Measurements from ENCODE around the gene SPSB1. TPM values are rescaled to one million over a fixed set of nuclear protein-coding genes. Genes with fewer than 3 reads are reported as not detected.
A peak's percentile ranks its signal among the peaks of the same experiment; 100 is the strongest.

Gene SPSB1
- total RNA-seq, 4 donors from 2014 or later, result 12.3 to 29.6 (median 20.7) TPM

DNA sequence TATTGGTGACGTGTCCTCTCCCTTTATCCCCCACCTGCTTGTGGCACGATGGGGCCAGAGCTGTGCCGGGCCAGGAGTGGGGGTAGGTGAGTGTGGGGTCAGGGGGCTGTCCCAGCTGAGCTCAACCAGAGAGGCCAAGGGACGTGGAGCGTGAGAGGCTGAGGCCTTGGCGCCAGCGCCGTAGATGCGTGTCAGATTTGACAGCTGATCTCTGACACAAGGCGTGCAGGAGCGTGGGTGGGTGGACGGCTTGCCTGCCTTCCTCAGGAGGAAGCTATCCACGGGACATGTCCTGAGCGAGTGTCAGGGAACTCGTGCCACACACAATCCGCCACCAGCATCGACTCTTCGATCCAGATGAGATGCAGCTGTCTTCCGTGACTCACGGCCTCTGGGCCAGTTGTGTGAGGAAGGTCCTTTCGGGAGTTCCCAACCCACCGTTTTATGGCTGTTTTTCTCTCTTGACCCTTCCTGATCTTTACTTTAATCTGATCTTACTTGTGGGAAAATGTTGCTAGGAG is 56.7 kb downstream of the SPSB1 start:
- Histone ChIP-seq H3K4me1 (peaks cover 0 to 42% of the 10 kb centered on the region in 2 donors), H3K27me3 (no peaks in the 10 kb centered on the region), H3K9me3 (no peaks in the 10 kb centered on the region), H3K27ac (peak overlapping the region; percentile 26 to 36), H3K36me3 (no peaks in the 10 kb centered on the region), H3K4me3 (no peak overlapping the region)
- no peak for TF ChIP-seq POLR2A (IDR thresholded peaks at IDR 0.05)
- TF ChIP-seq, protein P1, sequence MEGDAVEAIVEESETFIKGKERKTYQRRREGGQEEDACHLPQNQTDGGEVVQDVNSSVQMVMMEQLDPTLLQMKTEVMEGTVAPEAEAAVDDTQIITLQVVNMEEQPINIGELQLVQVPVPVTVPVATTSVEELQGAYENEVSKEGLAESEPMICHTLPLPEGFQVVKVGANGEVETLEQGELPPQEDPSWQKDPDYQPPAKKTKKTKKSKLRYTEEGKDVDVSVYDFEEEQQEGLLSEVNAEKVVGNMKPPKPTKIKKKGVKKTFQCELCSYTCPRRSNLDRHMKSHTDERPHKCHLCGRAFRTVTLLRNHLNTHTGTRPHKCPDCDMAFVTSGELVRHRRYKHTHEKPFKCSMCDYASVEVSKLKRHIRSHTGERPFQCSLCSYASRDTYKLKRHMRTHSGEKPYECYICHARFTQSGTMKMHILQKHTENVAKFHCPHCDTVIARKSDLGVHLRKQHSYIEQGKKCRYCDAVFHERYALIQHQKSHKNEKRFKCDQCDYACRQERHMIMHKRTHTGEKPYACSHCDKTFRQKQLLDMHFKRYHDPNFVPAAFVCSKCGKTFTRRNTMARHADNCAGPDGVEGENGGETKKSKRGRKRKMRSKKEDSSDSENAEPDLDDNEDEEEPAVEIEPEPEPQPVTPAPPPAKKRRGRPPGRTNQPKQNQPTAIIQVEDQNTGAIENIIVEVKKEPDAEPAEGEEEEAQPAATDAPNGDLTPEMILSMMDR (IDR thresholded peaks at IDR 0.05), result no peak
- intact Hi-C loops (cut with DNase I; ENCODE audit: low total_unique reads), result no loop called here
- DNase-seq, result no peak

DNA sequence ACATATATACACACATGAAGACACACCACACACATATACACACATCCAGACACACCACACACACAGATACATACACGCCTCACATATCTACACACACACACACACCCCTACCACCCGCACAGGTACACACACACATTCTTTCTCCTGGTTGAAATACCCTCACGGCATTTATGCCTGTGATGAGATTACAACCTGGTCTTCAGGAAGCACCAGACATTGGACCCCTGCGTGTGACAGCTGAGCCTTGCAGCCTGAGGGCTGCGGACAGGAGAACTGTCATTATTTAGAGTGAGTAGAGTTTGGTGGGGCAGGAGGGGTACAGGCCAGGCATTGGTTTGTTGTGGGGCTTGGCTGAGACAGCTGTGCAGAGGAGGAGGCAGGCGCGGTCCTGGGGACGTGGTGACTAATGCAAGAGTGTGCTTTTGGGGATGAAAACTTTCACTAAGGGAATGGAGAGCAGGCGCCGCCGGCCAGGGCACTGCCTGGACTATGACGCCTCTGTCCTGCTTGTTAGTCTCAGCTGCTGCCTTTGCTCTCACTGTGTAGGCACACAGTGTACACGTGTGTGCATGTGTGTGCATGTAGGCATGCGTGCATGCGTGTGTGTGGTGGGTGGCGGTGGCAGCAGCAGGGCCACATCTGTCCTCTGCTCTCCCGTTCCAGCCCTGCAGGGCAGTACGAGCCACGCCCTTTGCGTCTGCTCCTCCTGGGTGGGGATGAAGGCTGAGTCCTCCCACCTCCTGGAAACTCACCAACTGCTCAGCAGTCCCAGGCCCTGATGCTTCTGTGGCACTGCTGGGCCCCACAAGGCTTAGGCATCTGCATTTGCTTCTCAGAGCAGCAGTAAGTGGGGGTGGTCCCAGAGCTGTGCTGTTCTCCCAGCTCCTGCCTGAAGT is 57.6 kb downstream of the SPSB1 start:
- H3K9me3 ChIP-seq, result no peaks in the 10 kb centered on the region
- peaks cover 0 to 34% of the 10 kb centered on the region in 2 donors for H3K4me1 ChIP-seq
- H3K36me3 ChIP-seq, result no peaks in the 10 kb centered on the region
- no peak overlapping the region for H3K4me3 ChIP-seq
- intact Hi-C loops (cut with DNase I; ENCODE audit: low total_unique reads), result no loop called here
- DNase-seq, result no peak
- TF ChIP-seq, protein P1 (IDR thresholded peaks at IDR 0.05), result no peak
- TF ChIP-seq POLR2A (IDR thresholded peaks at IDR 0.05), result no peak
- H3K27ac ChIP-seq, result peak overlapping the region in 1 of 2 donors; percentile 21
- H3K27me3 ChIP-seq, result no peaks in the 10 kb centered on the region

DNA sequence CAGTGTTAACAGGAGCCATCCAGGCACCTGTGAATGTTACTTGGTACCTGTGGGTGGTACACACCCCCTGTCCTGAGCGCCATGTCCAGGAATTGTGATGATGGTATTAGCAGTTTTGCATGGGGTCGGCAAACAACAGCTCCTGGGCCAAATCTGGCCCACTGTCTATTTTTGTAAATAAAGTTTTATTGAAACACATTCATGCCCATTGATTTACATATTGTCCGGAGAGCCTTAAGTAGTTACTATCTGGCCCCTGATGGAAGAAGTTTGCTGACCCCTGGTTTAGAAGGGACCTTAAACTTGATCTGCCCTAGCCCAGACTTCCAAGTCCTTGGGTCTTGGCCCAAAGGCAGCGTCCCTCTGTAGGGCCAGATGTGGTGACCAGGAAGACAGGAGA is 58.3 kb downstream of the SPSB1 start:
- Histone ChIP-seq H3K9me3 (no peaks in the 10 kb centered on the region), H3K4me3 (no peak overlapping the region), H3K27me3 (no peaks in the 10 kb centered on the region), H3K4me1 (peaks cover 0 to 34% of the 10 kb centered on the region in 2 donors), H3K27ac (peak overlapping the region in 1 of 2 donors; percentile 21), H3K36me3 (no peaks in the 10 kb centered on the region)
- TF ChIP-seq, protein P1 (IDR thresholded peaks at IDR 0.05), result no peak
- TF ChIP-seq POLR2A (IDR thresholded peaks at IDR 0.05), result no peak
- intact Hi-C loops (cut with DNase I; ENCODE audit: low total_unique reads), result no loop called here
- no peak for DNase-seq

DNA sequence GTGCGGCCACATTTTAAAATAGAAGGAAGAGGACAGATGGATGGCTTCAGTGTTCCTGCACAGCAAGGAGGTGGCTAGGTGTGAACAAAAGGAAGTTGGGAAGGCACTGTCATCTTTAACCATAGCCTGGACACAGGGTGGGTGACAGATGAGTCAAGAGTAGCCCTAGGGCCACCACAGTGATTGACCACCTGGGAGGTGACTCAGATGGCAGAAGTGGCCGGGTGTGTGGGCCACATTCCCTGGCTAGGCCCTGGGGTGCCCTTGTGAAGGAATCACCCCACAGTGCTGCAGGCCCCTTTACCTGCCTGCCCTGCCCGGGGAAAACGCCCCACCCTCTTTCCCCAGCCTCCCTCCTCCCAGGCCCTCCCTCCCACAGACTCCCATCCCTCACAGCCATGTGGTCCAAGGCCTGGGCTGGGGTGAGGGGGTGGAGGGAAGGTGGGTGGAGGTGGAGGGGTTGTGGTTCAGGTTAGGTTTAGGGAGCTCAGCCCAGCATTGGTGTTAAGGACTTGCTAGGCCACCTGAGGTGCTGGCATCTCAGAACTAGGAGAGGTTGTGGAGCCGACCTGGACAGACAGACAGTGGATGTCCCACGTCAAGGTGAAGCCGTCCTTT is 59.1 kb downstream of the SPSB1 start:
- no peaks in the 10 kb centered on the region for H3K9me3 ChIP-seq
- H3K4me3 ChIP-seq, result no peak overlapping the region
- H3K36me3 ChIP-seq, result no peaks in the 10 kb centered on the region
- TF ChIP-seq, protein P1 (IDR thresholded peaks at IDR 0.05), result no peak
- TF ChIP-seq POLR2A (IDR thresholded peaks at IDR 0.05), result no peak
- no peaks in the 10 kb centered on the region for H3K27me3 ChIP-seq
- intact Hi-C loops (cut with DNase I; ENCODE audit: low total_unique reads), result no loop called here
- H3K27ac ChIP-seq, result peak overlapping the region; percentile 28 to 43
- H3K4me1 ChIP-seq, result peaks cover 0 to 34% of the 10 kb centered on the region in 2 donors
- DNase-seq, result no peak

Data from uterus (tissue), 4 donors.